GM12878 (cell line): ENCODE data around the gene PLA2G4C. TPM values are rescaled to one million over a fixed set of nuclear protein-coding genes. Genes with fewer than 3 reads are reported as not detected.

Experiments
- CHD4 ChIP-seq: fragments of 200-600 bp; sonication (generic); IDR thresholded peaks from 2 replicates; pipeline ENCODE4 v1.6.1; 2016; ENCODE audit warnings: mild to moderate bottlenecking
- FOXK2 ChIP-seq: fragments of 450-650 bp; IDR thresholded peaks from 2 replicates; pipeline ENCODE4 v1.6.1; 2017; ENCODE audit warnings: mild to moderate bottlenecking, moderate library complexity
- PAX8 ChIP-seq: fragments of 450-650 bp; IDR thresholded peaks from 2 replicates; pipeline ENCODE4 v1.6.1; 2017; ENCODE audit warnings: mild to moderate bottlenecking, moderate library complexity
- RBBP5 ChIP-seq: fragments of 200-600 bp; sonication (generic); conservative IDR thresholded peaks from 2 replicates; pipeline ENCODE4 v1.6.1; 2016
- SMAD5 ChIP-seq: IDR thresholded peaks from 2 replicates; pipeline ENCODE4 v1.6.1; 2016; ENCODE audit warnings: antibody characterized with exemption, low read depth
- ZBED1 ChIP-seq: IDR thresholded peaks from 2 replicates; pipeline ENCODE4 v1.6.1; 2016; ENCODE audit warnings: borderline replicate concordance
- polyA plus RNA-seq, 11 experiments: library from polyadenylated mRNA; depleted of rRNA in 4 of 11; unstranded in 6 of 11; stranded (reverse) in 5 of 11; fragments of >200 nt; fragmentation: Nextera tagmentation in 4 of 11; fragmentation: Illumina TruSeq in 1 of 11; extraction: Ambion mirVana in 4 of 11; extraction: Trizol in 1 of 11; gene quantifications; 1 replicate in 1 of 11; 2 replicates in 10 of 11; pipeline versions ENCODE4 v1.2.1 to v1.2.3, GENCODE V29; 2011 to 2016; ENCODE audit warnings: inconsistent platforms in 2 of 11, missing spikeins in 2 of 11, low read depth in 1 of 11
- total RNA-seq, 4 experiments: library from RNA; depleted of rRNA in 3 of 4; stranded (reverse); fragments of >200 nt in 3 of 4; fragmentation: Illumina TruSeq in 1 of 4; extraction: Trizol in 1 of 4; gene quantifications; 2 replicates each; pipeline versions ENCODE4 v1.2.1 to v1.2.3, GENCODE V29; 2013 to 2021
- TF ChIP-seq, protein P1 (sequence below): fragments of 450-650 bp; formaldehyde crosslinking; IDR thresholded peaks from 2 replicates; pipeline ENCODE4 v1.5.0; 2022; ENCODE audit warnings: mild to moderate bottlenecking, missing genetic modification characterization
- TF ChIP-seq, protein P2 (sequence below): IDR thresholded peaks from 2 replicates; pipeline ENCODE4 v1.6.1; 2011; ENCODE audit warnings: mild to moderate bottlenecking, low read depth, low read length, moderate library complexity; ENCODE audit not compliant: insufficient replicate concordance

The PLA2G4C gene
- total and polyA plus RNA-seq, 10 of the 15 experiments (the other 5 are each of a cell fraction or from before 2014, with no cell fraction given) = 0.53 to 3.6 (median 1.1) TPM

DNA sequence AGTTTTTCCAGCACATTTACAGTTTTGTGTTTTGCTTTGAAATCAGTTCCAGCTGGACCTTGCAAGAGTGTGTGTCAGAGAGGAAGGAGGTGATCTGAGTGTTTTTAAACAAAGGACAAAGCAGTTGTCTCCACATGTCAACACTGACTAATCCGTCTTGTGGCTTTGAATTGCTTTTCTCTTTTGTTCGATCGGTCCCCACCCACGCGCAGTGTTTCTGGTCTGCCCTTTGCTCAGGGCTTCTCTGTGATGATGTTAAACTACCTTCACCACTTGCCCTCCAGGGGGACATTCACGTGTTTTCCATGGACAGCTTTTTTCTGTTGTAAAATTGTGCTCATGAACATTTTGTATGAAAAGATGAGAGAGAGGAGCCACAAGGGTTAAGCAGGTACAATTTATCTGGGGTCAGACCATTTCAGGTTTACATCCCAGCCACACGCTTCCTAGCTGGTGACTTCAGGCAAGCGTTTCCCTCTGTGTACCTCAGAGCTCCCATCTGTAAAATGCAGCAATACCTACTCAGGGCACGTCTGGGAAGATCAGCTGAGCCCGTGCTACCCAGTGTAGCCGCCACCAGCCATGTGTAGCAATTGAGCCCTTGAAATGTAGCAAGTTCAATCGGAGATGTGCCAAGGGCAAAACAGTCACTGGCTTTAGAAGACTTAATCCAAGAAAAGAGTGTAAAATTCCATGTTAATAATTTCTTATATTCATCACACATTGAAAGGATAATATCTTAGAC, 13.5 kb upstream of the PLA2G4C start (continued):
- TF ChIP-seq, protein P1, sequence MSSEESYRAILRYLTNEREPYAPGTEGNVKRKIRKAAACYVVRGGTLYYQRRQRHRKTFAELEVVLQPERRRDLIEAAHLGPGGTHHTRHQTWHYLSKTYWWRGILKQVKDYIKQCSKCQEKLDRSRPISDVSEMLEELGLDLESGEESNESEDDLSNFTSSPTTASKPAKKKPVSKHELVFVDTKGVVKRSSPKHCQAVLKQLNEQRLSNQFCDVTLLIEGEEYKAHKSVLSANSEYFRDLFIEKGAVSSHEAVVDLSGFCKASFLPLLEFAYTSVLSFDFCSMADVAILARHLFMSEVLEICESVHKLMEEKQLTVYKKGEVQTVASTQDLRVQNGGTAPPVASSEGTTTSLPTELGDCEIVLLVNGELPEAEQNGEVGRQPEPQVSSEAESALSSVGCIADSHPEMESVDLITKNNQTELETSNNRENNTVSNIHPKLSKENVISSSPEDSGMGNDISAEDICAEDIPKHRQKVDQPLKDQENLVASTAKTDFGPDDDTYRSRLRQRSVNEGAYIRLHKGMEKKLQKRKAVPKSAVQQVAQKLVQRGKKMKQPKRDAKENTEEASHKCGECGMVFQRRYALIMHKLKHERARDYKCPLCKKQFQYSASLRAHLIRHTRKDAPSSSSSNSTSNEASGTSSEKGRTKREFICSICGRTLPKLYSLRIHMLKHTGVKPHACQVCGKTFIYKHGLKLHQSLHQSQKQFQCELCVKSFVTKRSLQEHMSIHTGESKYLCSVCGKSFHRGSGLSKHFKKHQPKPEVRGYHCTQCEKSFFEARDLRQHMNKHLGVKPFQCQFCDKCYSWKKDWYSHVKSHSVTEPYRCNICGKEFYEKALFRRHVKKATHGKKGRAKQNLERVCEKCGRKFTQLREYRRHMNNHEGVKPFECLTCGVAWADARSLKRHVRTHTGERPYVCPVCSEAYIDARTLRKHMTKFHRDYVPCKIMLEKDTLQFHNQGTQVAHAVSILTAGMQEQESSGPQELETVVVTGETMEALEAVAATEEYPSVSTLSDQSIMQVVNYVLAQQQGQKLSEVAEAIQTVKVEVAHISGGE (CRISPR knock-in tag) = no peak
- TF ChIP-seq, protein P2, sequence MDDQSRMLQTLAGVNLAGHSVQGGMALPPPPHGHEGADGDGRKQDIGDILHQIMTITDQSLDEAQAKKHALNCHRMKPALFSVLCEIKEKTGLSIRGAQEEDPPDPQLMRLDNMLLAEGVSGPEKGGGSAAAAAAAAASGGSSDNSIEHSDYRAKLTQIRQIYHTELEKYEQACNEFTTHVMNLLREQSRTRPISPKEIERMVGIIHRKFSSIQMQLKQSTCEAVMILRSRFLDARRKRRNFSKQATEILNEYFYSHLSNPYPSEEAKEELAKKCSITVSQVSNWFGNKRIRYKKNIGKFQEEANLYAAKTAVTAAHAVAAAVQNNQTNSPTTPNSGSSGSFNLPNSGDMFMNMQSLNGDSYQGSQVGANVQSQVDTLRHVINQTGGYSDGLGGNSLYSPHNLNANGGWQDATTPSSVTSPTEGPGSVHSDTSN = no peak
- TF ChIP-seq SMAD5 (no peak), FOXK2 (no peak), CHD4 (no peak), PAX8 (no peak), ZBED1 (no peak), RBBP5 (no peak)
